AG04450 (cell line): ENCODE results near the gene NES. TPM values are rescaled to one million over a fixed set of nuclear protein-coding genes. Genes with fewer than 3 reads are reported as not detected.
A peak's percentile ranks its signal among the peaks of the same experiment; 100 is the strongest.

Experiments used
- CTCF ChIA-PET: fragments of 300-600, 350-600 bp; formaldehyde crosslinking; extraction: SDS; loops from one replicate; lab custom pipeline; 2022; ENCODE audit warnings: antibody characterized with exemption, inconsistent platforms; lab: Charles Lee
- POLR2A ChIA-PET: fragments of 350-600 bp; formaldehyde crosslinking; extraction: SDS; loops from one replicate; lab custom pipeline; 2021; ENCODE audit warnings: antibody characterized with exemption, inconsistent platforms; lab: Yijun Ruan, JAX
- DNase-seq: peaks from one replicate; pipeline ENCODE4 v3.0.0-alpha.2; 2011; ENCODE audit warnings: low read depth, low spot score
- H3K27ac ChIP-seq: one replicate; pipeline ENCODE4 v1.5.1; 2012; ENCODE audit warnings: low read depth, low read length, control low read depth
- H3K27me3 ChIP-seq: one replicate; pipeline ENCODE4 v1.6.0; 2012; ENCODE audit warnings: low read length; ENCODE audit not compliant: control insufficient read depth, insufficient read depth
- H3K4me3 ChIP-seq: 2 replicates; pipeline ENCODE4 v1.5.1; 2011; ENCODE audit warnings: mild to moderate bottlenecking, low read depth, low read length, control low read depth
- H3K9me3 ChIP-seq: 2 replicates; pipeline ENCODE4 v1.5.1; 2012; ENCODE audit warnings: low read length; ENCODE audit not compliant: control insufficient read depth, insufficient read depth
- polyA plus RNA-seq: library from polyadenylated mRNA; depleted of rRNA; stranded (reverse); fragments of >200 nt; gene quantifications from 2 replicates; pipeline ENCODE4 v1.2.3, GENCODE V29; 2011; rRNA removed
- TF ChIP-seq, protein P1 (sequence below): IDR thresholded peaks from 2 replicates; pipeline ENCODE4 v1.5.1; 2011; ENCODE audit warnings: low read depth, low read length, control low read depth, inconsistent platforms

Gene NES
- polyA plus RNA-seq, 1 experiment, result 15.7 TPM

DNA sequence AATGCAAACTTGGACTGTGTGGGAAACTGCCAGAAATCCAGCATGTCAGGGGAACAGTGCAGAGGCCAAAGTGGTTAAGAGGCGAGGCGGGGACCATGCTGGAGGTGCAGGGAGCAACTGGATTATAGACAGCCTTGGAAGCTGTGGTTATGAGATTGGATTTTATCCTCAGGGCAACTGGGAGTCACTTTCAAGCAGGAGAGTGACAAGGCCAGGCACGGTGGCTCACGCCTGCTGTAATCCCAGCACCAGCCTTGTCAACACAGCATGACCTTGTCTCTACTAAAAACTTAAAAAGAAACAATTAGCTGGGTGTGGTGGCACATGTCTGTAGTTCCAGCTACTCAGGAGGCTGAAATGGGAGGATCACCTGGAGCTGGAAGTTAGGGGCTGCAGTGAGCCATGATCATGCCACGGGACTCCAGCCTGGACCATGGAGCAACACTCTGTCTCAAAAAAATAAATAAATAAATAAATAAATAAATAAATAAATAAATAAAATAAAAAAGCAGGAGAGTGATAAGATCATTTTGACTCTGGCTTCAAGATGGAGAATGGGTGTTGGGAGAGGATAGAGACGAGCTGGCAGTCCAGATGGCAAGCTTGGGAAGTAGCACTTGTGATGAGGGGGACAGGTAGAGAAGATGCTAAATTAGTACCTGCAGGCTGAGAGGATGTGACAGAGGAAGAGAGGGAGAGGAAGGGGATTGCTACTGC is 54.5 kb downstream of the NES start:
- ChIA-PET POLR2A (no interaction called here), CTCF (interaction anchor here (1.2 to 6.5 kb wide), 5 partner anchors 15 to 237 kb away, joined by 3 to 175 read pairs (median 9); partner anchors contain the start of gene NES)
- Histone ChIP-seq H3K4me3 (no peak overlapping the region), H3K9me3 (no peaks in the 10 kb centered on the region; the same call in 1 of the 2 replicates), H3K27me3 (peaks cover 59% of the 10 kb centered on the region), H3K27ac (no peak overlapping the region)
- DNase-seq, result no peak
- TF ChIP-seq, protein P1, sequence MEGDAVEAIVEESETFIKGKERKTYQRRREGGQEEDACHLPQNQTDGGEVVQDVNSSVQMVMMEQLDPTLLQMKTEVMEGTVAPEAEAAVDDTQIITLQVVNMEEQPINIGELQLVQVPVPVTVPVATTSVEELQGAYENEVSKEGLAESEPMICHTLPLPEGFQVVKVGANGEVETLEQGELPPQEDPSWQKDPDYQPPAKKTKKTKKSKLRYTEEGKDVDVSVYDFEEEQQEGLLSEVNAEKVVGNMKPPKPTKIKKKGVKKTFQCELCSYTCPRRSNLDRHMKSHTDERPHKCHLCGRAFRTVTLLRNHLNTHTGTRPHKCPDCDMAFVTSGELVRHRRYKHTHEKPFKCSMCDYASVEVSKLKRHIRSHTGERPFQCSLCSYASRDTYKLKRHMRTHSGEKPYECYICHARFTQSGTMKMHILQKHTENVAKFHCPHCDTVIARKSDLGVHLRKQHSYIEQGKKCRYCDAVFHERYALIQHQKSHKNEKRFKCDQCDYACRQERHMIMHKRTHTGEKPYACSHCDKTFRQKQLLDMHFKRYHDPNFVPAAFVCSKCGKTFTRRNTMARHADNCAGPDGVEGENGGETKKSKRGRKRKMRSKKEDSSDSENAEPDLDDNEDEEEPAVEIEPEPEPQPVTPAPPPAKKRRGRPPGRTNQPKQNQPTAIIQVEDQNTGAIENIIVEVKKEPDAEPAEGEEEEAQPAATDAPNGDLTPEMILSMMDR, result no peak

DNA sequence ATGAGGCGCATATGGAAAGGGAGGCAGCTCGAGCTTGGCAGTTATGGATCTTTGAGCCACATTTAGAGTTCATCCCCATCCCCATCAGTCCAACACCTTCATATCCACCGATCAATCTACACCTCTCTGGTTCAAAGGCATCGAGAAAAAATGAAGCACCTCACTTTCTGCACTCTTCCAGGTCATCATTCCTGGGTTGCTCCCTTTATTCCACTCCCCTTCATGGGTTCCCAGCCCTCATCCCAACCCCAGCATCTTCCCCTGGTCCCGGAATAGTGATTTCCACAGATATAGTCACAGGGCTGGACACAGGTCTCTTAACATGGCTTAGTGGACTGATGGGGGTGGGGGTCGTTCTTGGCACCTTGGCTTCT is 57.6 kb downstream of the NES start:
- CTCF ChIA-PET, result interaction anchor here (0.8 to 4.1 kb wide), 6 partner anchors 10 to 234 kb away, joined by 3 to 22 read pairs (median 3); no protein-coding TSS in a partner anchor
- Histone ChIP-seq H3K4me3 (no peak overlapping the region), H3K9me3 (no peaks in the 10 kb centered on the region; the same call in 1 of the 2 replicates), H3K27ac (no peak overlapping the region), H3K27me3 (peaks cover 55% of the 10 kb centered on the region)
- TF ChIP-seq, protein P1, result no peak
- DNase-seq, result no peak
- POLR2A ChIA-PET, result no interaction called here

DNA sequence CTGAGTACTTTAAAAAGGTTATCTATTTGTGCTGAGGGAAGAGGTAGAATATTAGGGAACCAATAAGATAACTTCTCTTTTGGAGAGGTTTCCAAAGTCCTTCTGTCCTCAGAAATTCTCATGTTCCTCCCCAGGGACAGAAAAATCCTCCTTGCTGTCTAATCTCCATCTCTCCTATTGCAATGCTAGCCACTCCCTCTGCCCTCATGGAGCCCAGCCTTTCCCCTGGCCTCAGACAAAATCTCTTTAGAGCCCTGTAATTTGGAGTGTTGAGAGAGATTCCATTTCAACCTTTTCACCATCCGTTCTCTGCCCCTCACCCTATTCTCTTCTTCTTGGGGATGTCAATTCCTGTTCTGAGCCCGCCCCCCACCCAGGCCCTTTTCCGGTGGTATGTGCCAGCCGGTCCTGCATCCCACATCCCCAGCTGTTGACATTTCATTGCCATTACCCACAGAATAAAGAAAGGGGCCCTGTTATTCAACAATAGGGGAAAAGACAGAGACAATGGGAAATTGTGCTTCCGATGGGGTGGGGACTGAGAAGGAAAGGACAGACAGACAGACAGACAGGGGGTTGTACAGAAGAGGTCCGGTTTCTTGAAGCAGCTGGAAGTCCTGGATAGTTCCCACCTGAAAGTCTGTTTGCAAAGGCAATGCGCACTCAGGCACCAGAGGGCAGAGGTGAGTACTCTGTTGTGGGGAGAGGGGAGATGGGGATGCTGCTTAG is 58.2 kb downstream of the NES start, which contains the start of gene HAPLN2:
Gene HAPLN2 (plus strand): TSS at position 563 of the 729 bp plus-strand sequence. CDS start 4,076 bp downstream, outside the sequence.
- CTCF ChIA-PET, result interaction anchor here (0.6 to 4.1 kb wide), 9 partner anchors 11 to 233 kb away, joined by 3 to 22 read pairs (median 3); no protein-coding TSS in a partner anchor
- TF ChIP-seq, protein P1, result peak; percentile 46
- Histone ChIP-seq H3K27me3 (peaks cover 55% of the 10 kb centered on the region), H3K4me3 (no peak within 1 kb of the TSS), H3K9me3 (no peaks in the 10 kb centered on the region; the same call in 1 of the 2 replicates), H3K27ac (no peak within 1 kb of the TSS)
- POLR2A ChIA-PET, result no interaction called here
- DNase-seq, result no peak

Other genes with a start within 250 kb of the NES start
- gene MEF2D, start 176.6 kb downstream of the NES start, polyA plus RNA-seq, result 9.9 and 14.5 TPM in 2 replicates
- 6.2 and 6.3 TPM in 2 replicates for gene IQGAP3, start 104.8 kb downstream of the NES start, polyA plus RNA-seq
- not detected in 2 replicates for gene TTC24, start 97.7 kb downstream of the NES start, polyA plus RNA-seq
- gene NAXE, start 85.6 kb downstream of the NES start, polyA plus RNA-seq, result 29.9 and 38.7 TPM in 2 replicates
- 23.1 and 27.6 TPM in 2 replicates for gene GPATCH4, start 75.9 kb downstream of the NES start, polyA plus RNA-seq
- not detected in 2 replicates for gene HAPLN2, start 58.0 kb downstream of the NES start, polyA plus RNA-seq
- 0.05 TPM in 1 of 2 replicates, not detected in the other for gene BCAN, start 35.3 kb downstream of the NES start, polyA plus RNA-seq
- gene CRABP2, start 28.2 kb upstream of the NES start, polyA plus RNA-seq, result 12.8 and 15.5 TPM in 2 replicates
- gene METTL25B, start 51.1 kb upstream of the NES start, polyA plus RNA-seq, result 7.9 and 8.3 TPM in 2 replicates
- 25.6 and 29.1 TPM in 2 replicates for gene ISG20L2, start 51.4 kb upstream of the NES start, polyA plus RNA-seq
- gene MRPL24, start 63.7 kb upstream of the NES start, polyA plus RNA-seq, result 65.5 and 80.4 TPM in 2 replicates
- 155 TPM in 2 replicates for gene HDGF, start 74.3 kb upstream of the NES start, polyA plus RNA-seq
- gene PRCC, start 90.1 kb upstream of the NES start, polyA plus RNA-seq, result 51.1 and 58.6 TPM in 2 replicates
- 0.09 TPM in 1 of 2 replicates, not detected in the other for gene SH2D2A, start 139.4 kb upstream of the NES start, polyA plus RNA-seq
- not detected in 2 replicates for gene INSRR, start 181.7 kb upstream of the NES start, polyA plus RNA-seq
- gene NTRK1, start 183.5 kb upstream of the NES start, polyA plus RNA-seq, result not detected in 2 replicates
- 14.9 and 16.1 TPM in 2 replicates for gene PEAR1, start 216.3 kb upstream of the NES start, polyA plus RNA-seq
- not detected in 2 replicates for gene LRRC71, start 243.2 kb upstream of the NES start, polyA plus RNA-seq